SH-SY5Y (cell line): ENCODE data around the gene SH2D4B.

Experiments
- GATA2 ChIP-seq: IDR thresholded peaks from 2 replicates; pipeline ENCODE4 v1.6.1; 2011; ENCODE audit warnings: mild to moderate bottlenecking, low read depth, low read length
- GATA3 ChIP-seq: IDR thresholded peaks from 2 replicates; pipeline ENCODE4 v1.6.1; 2011; ENCODE audit warnings: low read depth, mild to moderate bottlenecking, low read length, moderate library complexity

GRCh38 chr10:80498078-80498832 lies 39.4 kb upstream of the SH2D4B start:
- TF ChIP-seq GATA3 (no peak), GATA2 (no peak)
